Activated CD8-positive, alpha-beta T cell treated with anti-CD3 and anti-CD28 coated beads, Interleukin-2, amount 10 ng/mL, durations not matched to agents 7 days and 5 days (primary cell): ENCODE measurements around the gene MAST4. TPM values are rescaled to one million over a fixed set of nuclear protein-coding genes. Genes with fewer than 3 reads are reported as not detected.

Experiments used
- ATAC-seq: fragments of 150-1000 bp; cut with Tn5 transposase; one replicate; pipeline ENCODE4 v1.10.0; 2021; ENCODE audit warnings: moderate library complexity
- CTCF ChIA-PET: fragments of 350-600 bp; sonication (Branson Sonifier 250); formaldehyde crosslinking; loops from one replicate; lab custom pipeline; 2021; ENCODE audit warnings: antibody characterized with exemption; lab: Charles Lee
- POLR2A ChIA-PET: fragments of 350-600 bp; sonication (Branson Sonifier 250); formaldehyde crosslinking; loops from one replicate; lab custom pipeline; 2021; ENCODE audit warnings: antibody characterized with exemption; lab: Charles Lee
- DNase-seq: peaks from one replicate; pipeline ENCODE4 v3.0.0-alpha.2; 2020
- H3K27ac Mint-ChIP-seq: one replicate; pipeline ENCODE4 v1.8.0; 2021; ENCODE audit warnings: mild to moderate bottlenecking, mixed read lengths
- H3K27me3 Mint-ChIP-seq: one replicate; pipeline ENCODE4 v1.8.0; 2021; ENCODE audit warnings: low read depth, mixed read lengths
- H3K36me3 Mint-ChIP-seq: one replicate; pipeline ENCODE4 v1.8.0; 2021; ENCODE audit warnings: low read depth, mixed read lengths
- H3K4me1 Mint-ChIP-seq: one replicate; pipeline ENCODE4 v1.8.0; 2021; ENCODE audit warnings: low read depth, mixed read lengths
- H3K4me3 Mint-ChIP-seq: one replicate; pipeline ENCODE4 v1.8.0; 2021; ENCODE audit warnings: mild to moderate bottlenecking, mixed read lengths
- H3K9me3 Mint-ChIP-seq: one replicate; pipeline ENCODE4 v1.8.0; 2022; ENCODE audit warnings: mixed read lengths; ENCODE audit not compliant: insufficient read depth
- total RNA-seq, 2 experiments: library from RNA; stranded (reverse); gene quantifications; one replicate each; pipeline ENCODE4 v1.2.3, GENCODE V29; 2021

Gene MAST4
- total RNA-seq, 2 experiments from 2014 or later: 5.5 to 7.1 TPM

- ATAC-seq: no peak
- Mint-ChIP-seq H3K27ac (no peak overlapping the region), H3K36me3 (no peaks in the 10 kb centered on the region), H3K9me3 (no peaks in the 10 kb centered on the region), H3K4me3 (no peak overlapping the region), H3K27me3 (peaks cover 25% of the 10 kb centered on the region), H3K4me1 (no peaks in the 10 kb centered on the region)
- DNase-seq: no peak
- ChIA-PET CTCF (no interaction called here), POLR2A (no interaction called here)
These were observed 33.3 kb downstream of the MAST4 start for GRCh38 chr5:66629446-66629845.

GRCh38 chr5:66633754-66634153 lies 37.6 kb downstream of the MAST4 start:
- DNase-seq (no peak), ATAC-seq (no peak)
- no peak overlapping the region for H3K27ac Mint-ChIP-seq
- no peaks in the 10 kb centered on the region for H3K9me3 Mint-ChIP-seq
- no peaks in the 10 kb centered on the region for H3K36me3 Mint-ChIP-seq
- no peaks in the 10 kb centered on the region for H3K4me1 Mint-ChIP-seq
- ChIA-PET POLR2A (no interaction called here), CTCF (no interaction called here)
- peaks cover 8% of the 10 kb centered on the region for H3K27me3 Mint-ChIP-seq
- H3K4me3 Mint-ChIP-seq: no peak overlapping the region

- Mint-ChIP-seq H3K36me3 (no peaks in the 10 kb centered on the region), H3K27ac (no peak overlapping the region), H3K9me3 (no peaks in the 10 kb centered on the region), H3K27me3 (peaks cover 8% of the 10 kb centered on the region), H3K4me1 (no peaks in the 10 kb centered on the region), H3K4me3 (no peak overlapping the region)
- CTCF ChIA-PET: interaction anchor here (0.5 kb wide), 1 partner anchor 127 kb away, joined by 3 read pairs; no protein-coding TSS in a partner anchor
- DNase-seq (no peak), ATAC-seq (no peak)
- POLR2A ChIA-PET: no interaction called here
These were observed 38.4 kb downstream of the MAST4 start for GRCh38 chr5:66634601-66635000.

DNA sequence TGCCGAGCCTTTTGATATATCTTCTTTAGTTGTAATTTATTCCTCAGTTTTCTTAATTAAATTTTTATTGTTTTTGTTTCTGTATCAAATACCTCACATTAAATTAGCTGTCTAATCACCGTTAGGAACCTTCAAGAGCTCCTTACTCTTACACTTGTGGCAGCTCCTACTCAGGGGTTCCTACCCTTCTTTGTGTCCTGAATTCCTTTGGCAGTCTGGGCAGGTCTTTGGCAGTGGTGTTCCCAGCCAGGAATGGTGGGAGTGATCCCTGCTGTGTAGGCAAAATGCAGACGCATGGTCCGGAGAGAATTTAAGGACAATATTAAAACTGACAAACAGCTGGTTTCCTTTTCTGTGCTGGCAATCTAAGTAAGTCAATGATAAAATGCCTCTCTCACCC lies 41.8 kb downstream of the MAST4 start:
- H3K36me3 Mint-ChIP-seq: no peaks in the 10 kb centered on the region
- H3K4me3 Mint-ChIP-seq: no peak overlapping the region
- ATAC-seq (no peak), DNase-seq (no peak)
- CTCF ChIA-PET: no interaction called here
- H3K27me3 Mint-ChIP-seq: peaks cover 14% of the 10 kb centered on the region
- POLR2A ChIA-PET: no interaction called here
- no peaks in the 10 kb centered on the region for H3K4me1 Mint-ChIP-seq
- H3K27ac Mint-ChIP-seq: no peak overlapping the region
- no peaks in the 10 kb centered on the region for H3K9me3 Mint-ChIP-seq

DNA sequence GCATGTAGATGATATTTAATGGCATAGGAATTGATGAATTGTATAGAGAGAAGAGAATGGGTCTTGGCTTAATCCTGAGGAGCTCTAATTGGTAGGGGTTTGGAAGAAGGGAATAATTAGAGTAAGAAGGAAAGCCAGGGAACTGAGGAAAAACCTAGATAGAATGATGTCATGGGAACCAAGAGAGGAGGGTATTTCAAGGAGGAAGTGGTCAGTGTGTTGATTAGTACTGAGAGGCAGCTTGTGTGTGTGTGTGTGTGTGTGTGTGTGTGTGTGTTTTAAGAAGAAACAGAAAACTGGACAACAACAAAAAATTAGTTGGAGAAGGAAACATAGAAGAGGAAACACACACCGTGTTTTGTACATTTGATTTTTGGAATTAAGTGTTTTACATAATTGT lies 42.8 kb downstream of the MAST4 start:
- no peak overlapping the region for H3K4me3 Mint-ChIP-seq
- H3K27ac Mint-ChIP-seq: no peak overlapping the region
- no peaks in the 10 kb centered on the region for H3K4me1 Mint-ChIP-seq
- POLR2A ChIA-PET: no interaction called here
- H3K9me3 Mint-ChIP-seq: no peaks in the 10 kb centered on the region
- no peak for ATAC-seq
- no peaks in the 10 kb centered on the region for H3K36me3 Mint-ChIP-seq
- CTCF ChIA-PET: no interaction called here
- no peak for DNase-seq
- H3K27me3 Mint-ChIP-seq: peaks cover 14% of the 10 kb centered on the region

- ChIA-PET CTCF (no interaction called here), POLR2A (no interaction called here)
- Mint-ChIP-seq H3K27ac (no peak overlapping the region), H3K27me3 (peaks cover 14% of the 10 kb centered on the region), H3K4me1 (no peaks in the 10 kb centered on the region), H3K36me3 (no peaks in the 10 kb centered on the region), H3K4me3 (no peak overlapping the region), H3K9me3 (no peaks in the 10 kb centered on the region)
- ATAC-seq: no peak
- DNase-seq: no peak
These were observed 46.3 kb downstream of the MAST4 start for GRCh38 chr5:66642538-66642937.

GRCh38 chr5:66643387-66643786 lies 47.2 kb downstream of the MAST4 start:
- Mint-ChIP-seq H3K27me3 (peaks cover 15% of the 10 kb centered on the region), H3K4me3 (no peak overlapping the region), H3K27ac (no peak overlapping the region), H3K9me3 (no peaks in the 10 kb centered on the region), H3K36me3 (no peaks in the 10 kb centered on the region), H3K4me1 (no peaks in the 10 kb centered on the region)
- DNase-seq (no peak), ATAC-seq (no peak)
- ChIA-PET POLR2A (no interaction called here), CTCF (interaction anchor here (1.3 kb wide), 1 partner anchor 11 kb away, joined by 3 read pairs; no protein-coding TSS in a partner anchor)

DNA sequence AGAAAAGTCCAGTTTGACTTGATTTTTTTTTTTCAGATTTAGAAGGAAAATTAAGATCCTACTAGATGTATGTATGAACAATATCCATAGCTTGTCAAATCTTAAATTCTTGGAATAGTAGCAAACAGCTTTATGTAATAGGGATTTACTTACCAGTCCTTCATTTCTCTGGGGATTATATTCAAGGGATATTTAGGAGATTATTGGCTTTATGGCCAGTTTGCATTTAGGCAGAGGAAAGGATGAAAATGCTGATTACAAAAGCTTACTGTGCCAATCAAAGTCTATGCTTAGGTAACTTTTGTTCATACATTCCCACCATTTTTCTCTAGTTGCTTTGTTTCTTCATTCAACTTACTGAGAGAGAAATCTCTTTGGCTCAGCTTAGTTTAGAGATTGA lies 47.9 kb downstream of the MAST4 start:
- Mint-ChIP-seq H3K4me3 (no peak overlapping the region), H3K27ac (no peak overlapping the region), H3K4me1 (no peaks in the 10 kb centered on the region), H3K36me3 (no peaks in the 10 kb centered on the region), H3K9me3 (no peaks in the 10 kb centered on the region), H3K27me3 (peaks cover 10% of the 10 kb centered on the region)
- CTCF ChIA-PET: interaction anchor here (1.3 kb wide), 1 partner anchor 10 kb away, joined by 3 read pairs; no protein-coding TSS in a partner anchor
- ATAC-seq (no peak), DNase-seq (no peak)
- POLR2A ChIA-PET: no interaction called here

DNA sequence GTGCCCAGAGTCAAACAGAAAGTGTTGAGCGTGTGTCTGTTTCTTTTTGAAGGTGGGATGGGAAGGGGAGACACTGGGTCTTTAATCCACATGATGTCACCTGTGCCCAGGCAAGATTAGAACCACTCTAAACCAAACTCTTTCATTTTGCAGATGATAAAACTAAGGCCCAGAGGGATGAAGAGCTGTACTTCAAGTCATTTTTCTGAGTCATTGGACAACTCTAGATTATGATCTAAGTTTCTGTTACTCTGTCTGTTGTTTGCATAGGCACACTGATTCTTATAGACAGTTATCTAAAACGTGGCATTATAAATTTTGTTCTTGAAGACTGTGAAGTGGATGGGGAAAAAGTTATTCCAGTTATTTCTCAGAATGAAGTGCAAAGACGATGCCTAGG lies 48.8 kb downstream of the MAST4 start:
- no peaks in the 10 kb centered on the region for H3K36me3 Mint-ChIP-seq
- ChIA-PET POLR2A (no interaction called here), CTCF (no interaction called here)
- H3K27me3 Mint-ChIP-seq: peaks cover 7% of the 10 kb centered on the region
- H3K4me3 Mint-ChIP-seq: no peak overlapping the region
- no peaks in the 10 kb centered on the region for H3K9me3 Mint-ChIP-seq
- no peaks in the 10 kb centered on the region for H3K4me1 Mint-ChIP-seq
- H3K27ac Mint-ChIP-seq: no peak overlapping the region
- ATAC-seq (no peak), DNase-seq (no peak)

DNA sequence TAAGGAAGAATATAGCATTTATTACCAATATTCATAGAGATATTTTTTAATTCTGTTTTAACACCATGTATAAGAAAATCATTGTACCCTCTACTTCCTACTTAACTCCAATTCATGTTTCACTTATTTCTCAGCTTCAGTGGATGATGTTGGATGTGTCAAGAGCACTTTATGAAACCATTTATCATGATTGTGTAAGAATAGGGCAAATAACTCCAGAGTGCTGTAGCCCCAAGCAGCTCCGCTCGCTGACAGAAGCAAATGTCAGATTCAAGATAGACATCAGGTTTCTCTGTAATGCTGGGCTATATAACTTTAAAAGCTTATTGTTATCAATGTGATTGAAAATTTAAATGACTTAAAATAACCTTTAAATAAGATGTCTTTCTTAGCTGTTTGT lies 50.4 kb downstream of the MAST4 start:
- ATAC-seq: no peak
- POLR2A ChIA-PET: no interaction called here
- H3K9me3 Mint-ChIP-seq: no peaks in the 10 kb centered on the region
- H3K27me3 Mint-ChIP-seq: peaks cover 6% of the 10 kb centered on the region
- H3K36me3 Mint-ChIP-seq: no peaks in the 10 kb centered on the region
- CTCF ChIA-PET: no interaction called here
- no peak for DNase-seq
- no peaks in the 10 kb centered on the region for H3K4me1 Mint-ChIP-seq
- no peak overlapping the region for H3K4me3 Mint-ChIP-seq
- no peak overlapping the region for H3K27ac Mint-ChIP-seq

DNA sequence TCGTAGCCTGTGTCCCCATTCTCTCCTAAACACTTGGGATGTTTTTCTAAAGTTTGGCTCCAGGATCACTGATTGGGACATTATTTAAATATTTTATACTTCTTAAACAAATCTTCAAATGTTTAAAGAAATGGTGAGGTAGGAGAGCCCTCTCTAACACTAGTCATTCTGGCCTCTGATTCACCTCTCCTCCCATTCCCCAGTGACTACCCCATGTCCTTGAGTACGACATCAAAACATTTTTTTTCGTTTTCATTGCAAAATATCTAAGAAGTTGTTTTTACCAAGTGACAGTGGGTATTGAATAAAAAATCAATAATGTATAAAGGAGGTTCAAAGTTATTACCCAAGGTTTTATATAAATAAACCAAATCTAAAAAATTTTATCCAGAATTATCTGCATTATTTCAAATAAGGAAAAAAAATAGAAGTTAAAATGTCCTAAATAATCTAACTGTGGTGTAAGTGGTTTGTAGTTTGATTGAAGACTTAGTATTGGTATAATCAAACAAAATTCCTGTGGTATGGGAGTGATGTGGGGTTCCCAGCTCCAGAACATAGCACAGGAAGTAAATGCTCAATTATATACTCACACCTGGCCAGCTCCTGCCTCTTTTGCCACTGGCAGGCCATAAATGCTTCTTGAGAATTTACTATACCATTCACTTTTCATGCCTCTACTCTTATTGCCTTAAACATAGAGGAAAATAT lies 51.1 kb downstream of the MAST4 start:
- Mint-ChIP-seq H3K9me3 (no peaks in the 10 kb centered on the region), H3K27ac (no peak overlapping the region), H3K4me1 (no peaks in the 10 kb centered on the region), H3K36me3 (no peaks in the 10 kb centered on the region), H3K27me3 (peaks cover 6% of the 10 kb centered on the region), H3K4me3 (no peak overlapping the region)
- CTCF ChIA-PET: no interaction called here
- no peak for ATAC-seq
- no peak for DNase-seq
- POLR2A ChIA-PET: no interaction called here

GRCh38 chr5:66652818-66653217 lies 56.6 kb downstream of the MAST4 start:
- H3K9me3 Mint-ChIP-seq: no peaks in the 10 kb centered on the region
- no peak for DNase-seq
- ChIA-PET CTCF (no interaction called here), POLR2A (no interaction called here)
- ATAC-seq: no peak
- no peaks in the 10 kb centered on the region for H3K36me3 Mint-ChIP-seq
- H3K4me1 Mint-ChIP-seq: no peaks in the 10 kb centered on the region
- H3K27me3 Mint-ChIP-seq: peaks cover 2% of the 10 kb centered on the region
- H3K4me3 Mint-ChIP-seq: no peak overlapping the region
- no peak overlapping the region for H3K27ac Mint-ChIP-seq

- Mint-ChIP-seq H3K4me1 (no peaks in the 10 kb centered on the region), H3K36me3 (no peaks in the 10 kb centered on the region), H3K27ac (no peak overlapping the region), H3K4me3 (no peak overlapping the region), H3K27me3 (peaks cover 2% of the 10 kb centered on the region), H3K9me3 (no peaks in the 10 kb centered on the region)
- DNase-seq (no peak), ATAC-seq (no peak)
- ChIA-PET CTCF (no interaction called here), POLR2A (no interaction called here)
These were observed 57.1 kb downstream of the MAST4 start for GRCh38 chr5:66653325-66653724.
